Measurements from ENCODE around the gene RBM48. TPM values are rescaled to one million over a fixed set of nuclear protein-coding genes. Genes with fewer than 3 reads are reported as not detected.

The RBM48 gene
- total RNA-seq, 6 experiments from 2014 or later, result 8.8 to 9.7 (median 9.4) TPM

- peaks cover 13% of the 10 kb centered on the region for H3K4me1 Mint-ChIP-seq (ENCODE audit: low read depth)
Observed at GRCh38 chr7:92560602-92561001, 32.0 kb downstream of the RBM48 start.

GRCh38 chr7:92563345-92563744 lies 34.8 kb downstream of the RBM48 start:
- no peaks in the 10 kb centered on the region for H3K9me3 Mint-ChIP-seq
- H3K36me3 Mint-ChIP-seq (ENCODE audit: low read depth), result peaks cover 30% of the 10 kb centered on the region
- peaks cover 13% of the 10 kb centered on the region for H3K4me1 Mint-ChIP-seq (ENCODE audit: low read depth)
- H3K27ac Mint-ChIP-seq, result peak overlapping the region; percentile 40
- TF ChIP-seq CTCF (IDR thresholded peaks at IDR 0.05), result no peak
- H3K27me3 Mint-ChIP-seq (ENCODE audit: insufficient read depth), result no peaks in the 10 kb centered on the region; the same call in 1 of the 2 replicates
- DNase-seq, result no peak
- H3K4me3 Mint-ChIP-seq, result no peak overlapping the region

More at GRCh38 chr7:92560602-92561001, 32.0 kb downstream of the RBM48 start:
- no peak for TF ChIP-seq CTCF (IDR thresholded peaks at IDR 0.05)
- H3K9me3 Mint-ChIP-seq, result no peaks in the 10 kb centered on the region
- H3K4me3 Mint-ChIP-seq, result no peak overlapping the region
- H3K36me3 Mint-ChIP-seq (ENCODE audit: low read depth), result peaks cover 18% of the 10 kb centered on the region
- no peak for DNase-seq
- no peaks in the 10 kb centered on the region; the same call in 1 of the 2 replicates for H3K27me3 Mint-ChIP-seq (ENCODE audit: insufficient read depth)
- H3K27ac Mint-ChIP-seq, result no peak overlapping the region

- Mint-ChIP-seq H3K27me3 (ENCODE audit: insufficient read depth) (no peaks in the 10 kb centered on the region), H3K27ac (peak overlapping the region; percentile 19; the same call in 1 of the 2 replicates), H3K4me3 (no peak overlapping the region), H3K9me3 (no peaks in the 10 kb centered on the region), H3K36me3 (ENCODE audit: low read depth) (peaks cover 38% of the 10 kb centered on the region), H3K4me1 (ENCODE audit: low read depth) (peaks cover 13% of the 10 kb centered on the region)
- peak; percentile 6 for DNase-seq
- TF ChIP-seq CTCF (IDR thresholded peaks at IDR 0.05), result no peak
Observed at GRCh38 chr7:92567460-92567859, 38.9 kb downstream of the RBM48 start.

- TF ChIP-seq CTCF (IDR thresholded peaks at IDR 0.05), result no peak
- Mint-ChIP-seq H3K36me3 (ENCODE audit: low read depth) (peaks cover 31% of the 10 kb centered on the region), H3K27me3 (ENCODE audit: insufficient read depth) (no peaks in the 10 kb centered on the region), H3K27ac (no peak overlapping the region), H3K4me3 (no peak overlapping the region), H3K4me1 (ENCODE audit: low read depth) (peaks cover 1% of the 10 kb centered on the region; the same call in 1 of the 2 replicates), H3K9me3 (no peaks in the 10 kb centered on the region)
- no peak for DNase-seq
Observed at GRCh38 chr7:92569137-92569536, 40.5 kb downstream of the RBM48 start.

GRCh38 chr7:92576296-92576695 lies 47.7 kb downstream of the RBM48 start:
- Mint-ChIP-seq H3K4me1 (ENCODE audit: low read depth) (no peaks in the 10 kb centered on the region), H3K27me3 (ENCODE audit: insufficient read depth) (no peaks in the 10 kb centered on the region; the same call in none of the 2 replicates), H3K4me3 (no peak overlapping the region), H3K27ac (peak overlapping the region; percentile 33; the same call in 1 of the 2 replicates), H3K36me3 (ENCODE audit: low read depth) (peaks cover 36% of the 10 kb centered on the region), H3K9me3 (no peaks in the 10 kb centered on the region)
- DNase-seq, result no peak
- no peak for TF ChIP-seq CTCF (IDR thresholded peaks at IDR 0.05)
